Measurements from ENCODE around the gene CEP63. TPM values are rescaled to one million over a fixed set of nuclear protein-coding genes. Genes with fewer than 3 reads are reported as not detected.

Gene CEP63
- total RNA-seq, 2 experiments from 2014 or later = 13.2 to 15.1 TPM

DNA sequence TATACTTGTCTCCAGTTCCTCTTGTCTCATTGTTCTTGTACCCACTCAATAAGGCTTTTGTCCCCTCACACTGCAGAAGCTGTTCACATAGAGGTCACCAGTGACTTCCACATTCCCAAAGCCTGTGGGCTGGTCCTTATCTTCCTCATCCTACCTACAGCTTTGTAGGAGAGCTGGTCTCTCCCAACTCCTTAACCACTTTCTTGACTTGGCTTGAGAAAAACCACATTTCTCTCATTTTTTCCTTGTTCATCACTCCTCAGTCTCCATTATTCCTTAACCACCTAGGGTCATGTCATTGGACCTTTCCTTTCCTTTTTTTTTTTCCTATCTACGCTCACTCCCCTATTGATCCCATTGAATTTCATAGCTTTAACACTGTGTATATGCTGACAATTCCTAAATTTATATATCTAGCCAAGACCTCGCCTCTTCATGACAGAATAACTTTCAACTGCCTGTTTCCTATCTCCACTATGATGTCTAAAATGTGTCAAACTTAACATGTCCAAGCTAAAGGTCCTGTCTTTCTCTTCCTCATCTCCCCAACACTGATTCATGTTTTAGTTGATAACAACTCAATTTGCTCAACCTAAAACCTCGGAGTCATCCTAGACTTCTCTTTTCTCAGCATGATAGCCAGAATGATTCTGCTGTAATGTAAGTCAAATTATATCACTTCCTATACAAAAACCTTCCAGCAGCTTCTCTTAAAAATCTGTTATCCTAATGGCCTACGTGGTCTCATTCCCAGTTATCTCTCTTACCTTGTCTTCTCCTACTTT, 49.5 kb downstream of the CEP63 start:
- Mint-ChIP-seq H3K4me3 (no peak overlapping the region), H3K4me1 (ENCODE audit: low read depth) (no peaks in the 10 kb centered on the region), H3K27ac (no peak overlapping the region), H3K27me3 (no peaks in the 10 kb centered on the region), H3K9me3 (no peaks in the 10 kb centered on the region), H3K36me3 (ENCODE audit: low read depth) (peaks cover 13% of the 10 kb centered on the region)
- TF ChIP-seq, protein P1, sequence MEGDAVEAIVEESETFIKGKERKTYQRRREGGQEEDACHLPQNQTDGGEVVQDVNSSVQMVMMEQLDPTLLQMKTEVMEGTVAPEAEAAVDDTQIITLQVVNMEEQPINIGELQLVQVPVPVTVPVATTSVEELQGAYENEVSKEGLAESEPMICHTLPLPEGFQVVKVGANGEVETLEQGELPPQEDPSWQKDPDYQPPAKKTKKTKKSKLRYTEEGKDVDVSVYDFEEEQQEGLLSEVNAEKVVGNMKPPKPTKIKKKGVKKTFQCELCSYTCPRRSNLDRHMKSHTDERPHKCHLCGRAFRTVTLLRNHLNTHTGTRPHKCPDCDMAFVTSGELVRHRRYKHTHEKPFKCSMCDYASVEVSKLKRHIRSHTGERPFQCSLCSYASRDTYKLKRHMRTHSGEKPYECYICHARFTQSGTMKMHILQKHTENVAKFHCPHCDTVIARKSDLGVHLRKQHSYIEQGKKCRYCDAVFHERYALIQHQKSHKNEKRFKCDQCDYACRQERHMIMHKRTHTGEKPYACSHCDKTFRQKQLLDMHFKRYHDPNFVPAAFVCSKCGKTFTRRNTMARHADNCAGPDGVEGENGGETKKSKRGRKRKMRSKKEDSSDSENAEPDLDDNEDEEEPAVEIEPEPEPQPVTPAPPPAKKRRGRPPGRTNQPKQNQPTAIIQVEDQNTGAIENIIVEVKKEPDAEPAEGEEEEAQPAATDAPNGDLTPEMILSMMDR (IDR thresholded peaks at IDR 0.05) = no peak
- Histone ChIP-seq H3K36me3 (ENCODE audit: insufficient read depth, low read length) (peaks cover 44% of the 10 kb centered on the region), H3K27ac (ENCODE audit: low read depth in 1 of 2, low read length in 2 of 2) (no peak overlapping the region), H3K27me3 (ENCODE audit: control insufficient read depth in 1 of 2, insufficient read depth in 2 of 2, low read length in 2 of 2) (no peaks in the 10 kb centered on the region), H3K4me3 (ENCODE audit: low read length) (no peak overlapping the region), H3K9me3 (ENCODE audit: control insufficient read depth in 1 of 2, insufficient read depth in 1 of 2, low read length in 2 of 2) (no peaks in the 10 kb centered on the region), H3K4me1 (ENCODE audit: insufficient read depth, low read length) (no peaks in the 10 kb centered on the region)
- intact Hi-C loops (cut with DNase I, micrococcal nuclease) = no loop called here
- DNase-seq = no peak
- POLR2A ChIA-PET = no interaction called here
- CTCF ChIA-PET = no interaction called here
- no peak for ATAC-seq (ENCODE audit: poor library complexity)

DNA sequence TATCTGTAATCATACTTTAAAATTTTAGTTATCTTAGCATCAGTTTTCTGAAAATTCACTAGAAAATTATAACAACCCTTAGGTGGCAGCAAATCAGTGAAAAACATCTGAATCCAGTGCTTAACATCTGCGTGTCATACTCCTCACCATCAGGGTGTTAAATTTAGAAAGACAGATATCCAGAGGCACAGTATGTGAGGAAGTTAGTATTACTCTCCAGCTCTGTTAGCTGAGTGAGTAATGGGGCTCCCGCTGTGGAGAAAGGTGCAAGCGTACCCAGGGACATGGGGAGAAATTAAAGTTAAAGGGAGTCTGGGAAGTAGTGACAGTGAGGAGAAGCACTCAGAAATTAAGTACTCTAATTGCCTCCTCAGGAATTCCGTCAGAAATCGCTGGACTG, 50.9 kb downstream of the CEP63 start:
- intact Hi-C loops (cut with DNase I, micrococcal nuclease) = no loop called here
- TF ChIP-seq, protein P1 (IDR thresholded peaks at IDR 0.05) = no peak
- DNase-seq = no peak
- ChIA-PET CTCF (no interaction called here), POLR2A (no interaction called here)
- no peak overlapping the region for H3K27ac ChIP-seq (ENCODE audit: low read depth in 1 of 2, low read length in 2 of 2)
- no peaks in the 10 kb centered on the region for H3K27me3 ChIP-seq (ENCODE audit: control insufficient read depth in 1 of 2, insufficient read depth in 2 of 2, low read length in 2 of 2)
- Mint-ChIP-seq H3K27me3 (no peaks in the 10 kb centered on the region), H3K9me3 (no peaks in the 10 kb centered on the region), H3K27ac (no peak overlapping the region), H3K4me3 (no peak overlapping the region), H3K4me1 (ENCODE audit: low read depth) (no peaks in the 10 kb centered on the region), H3K36me3 (ENCODE audit: low read depth) (peaks cover 12% of the 10 kb centered on the region)
- no peaks in the 10 kb centered on the region for H3K9me3 ChIP-seq (ENCODE audit: control insufficient read depth in 1 of 2, insufficient read depth in 1 of 2, low read length in 2 of 2)
- no peak for ATAC-seq (ENCODE audit: poor library complexity)
- H3K36me3 ChIP-seq (ENCODE audit: insufficient read depth, low read length) = peaks cover 44% of the 10 kb centered on the region
- H3K4me3 ChIP-seq (ENCODE audit: low read length) = no peak overlapping the region
- no peaks in the 10 kb centered on the region for H3K4me1 ChIP-seq (ENCODE audit: insufficient read depth, low read length)

DNA sequence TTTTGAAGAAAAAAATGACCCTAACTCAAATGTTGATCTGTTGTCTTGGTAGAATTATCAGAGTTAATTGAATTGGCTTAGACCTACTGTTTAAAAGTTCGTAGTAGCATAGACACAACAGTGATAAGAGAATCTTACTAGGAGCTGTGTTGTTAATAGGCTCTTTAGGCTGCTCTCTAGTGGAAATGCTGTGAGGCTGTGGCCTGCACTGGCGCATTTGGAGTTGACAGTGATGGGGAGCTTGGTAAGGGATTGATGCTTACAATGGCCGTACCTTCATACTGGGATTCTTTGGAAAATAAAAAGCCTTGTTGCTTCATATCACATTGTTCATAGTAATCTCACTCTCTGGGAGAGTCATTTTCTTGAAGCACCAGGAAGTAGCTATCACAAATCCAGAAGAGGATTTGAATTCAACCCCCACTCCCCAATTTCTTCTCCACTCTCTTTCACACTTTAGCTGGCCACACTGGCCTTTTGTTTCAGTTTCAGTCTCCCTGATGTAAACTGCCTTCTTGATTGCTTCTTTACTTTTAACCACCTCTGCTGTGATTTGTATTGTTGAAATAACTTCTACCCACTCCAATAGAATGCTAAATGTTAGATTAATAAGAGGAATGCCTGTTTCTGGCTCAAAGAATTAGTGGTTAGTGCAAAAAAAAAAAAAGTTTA, 56.6 kb downstream of the CEP63 start:
- Mint-ChIP-seq H3K27ac (no peak overlapping the region), H3K4me1 (ENCODE audit: low read depth) (no peaks in the 10 kb centered on the region), H3K9me3 (no peaks in the 10 kb centered on the region), H3K4me3 (no peak overlapping the region), H3K36me3 (ENCODE audit: low read depth) (peaks cover 40% of the 10 kb centered on the region), H3K27me3 (no peaks in the 10 kb centered on the region)
- no peak overlapping the region for H3K4me3 ChIP-seq (ENCODE audit: low read length)
- no peaks in the 10 kb centered on the region for H3K27me3 ChIP-seq (ENCODE audit: control insufficient read depth in 1 of 2, insufficient read depth in 2 of 2, low read length in 2 of 2)
- ATAC-seq (ENCODE audit: poor library complexity) (no peak), DNase-seq (no peak)
- H3K9me3 ChIP-seq (ENCODE audit: control insufficient read depth in 1 of 2, insufficient read depth in 1 of 2, low read length in 2 of 2) = no peaks in the 10 kb centered on the region
- TF ChIP-seq, protein P1 (IDR thresholded peaks at IDR 0.05) = no peak
- POLR2A ChIA-PET = interaction anchor here (0.6 kb wide), 1 partner anchor 12 kb away, joined by 4 read pairs; no protein-coding TSS in a partner anchor
- CTCF ChIA-PET = interaction anchor here (0.9 kb wide), 1 partner anchor 14 kb away, joined by 3 read pairs; no protein-coding TSS in a partner anchor
- intact Hi-C loops (cut with DNase I, micrococcal nuclease) = no loop called here
- H3K36me3 ChIP-seq (ENCODE audit: insufficient read depth, low read length) = peaks cover 31% of the 10 kb centered on the region
- H3K4me1 ChIP-seq (ENCODE audit: insufficient read depth, low read length) = no peaks in the 10 kb centered on the region
- H3K27ac ChIP-seq (ENCODE audit: low read depth in 1 of 2, low read length in 2 of 2) = no peak overlapping the region

Measured in CD4-positive, alpha-beta T cell (primary cell).